AG08396 (cell line): ENCODE data around the gene MED9.
A peak's percentile ranks its signal among the peaks of the same experiment; 100 is the strongest.

Experiments
- DNase-seq: peaks from one replicate; pipeline ENCODE4 v3.0.0; 2012; ENCODE audit warnings: low spot score, mixed read lengths

The MED9 gene

GRCh38 chr17:17491546-17491988 lies 14.8 kb downstream of the MED9 start:
- DNase-seq = no peak

- DNase-seq = no peak
Observed at GRCh38 chr17:17492085-17492484, 15.3 kb downstream of the MED9 start.

GRCh38 chr17:17492571-17492970 lies 15.8 kb downstream of the MED9 start:
- DNase-seq = no peak

- no peak for DNase-seq
Observed at GRCh38 chr17:17493249-17493985, 16.6 kb downstream of the MED9 start.

- DNase-seq = no peak
Observed at GRCh38 chr17:17493986-17494466, 17.2 kb downstream of the MED9 start.

- DNase-seq = no peak
Observed at GRCh38 chr17:17494499-17494869, 17.7 kb downstream of the MED9 start.

- DNase-seq = peak; percentile 60
Observed at GRCh38 chr17:17494870-17495535, 18.2 kb downstream of the MED9 start.

- DNase-seq = no peak
Observed at GRCh38 chr17:17495536-17496188, 18.9 kb downstream of the MED9 start.

GRCh38 chr17:17496189-17497064 lies 19.6 kb downstream of the MED9 start, which contains the start of gene RASD1:
TSS of gene RASD1 (minus strand) at chr17:17496395. CDS start at chr17:17496181, 214 bp downstream.
- peak; percentile 99 for DNase-seq

- DNase-seq = no peak
Observed at GRCh38 chr17:17497065-17497844, 20.5 kb downstream of the MED9 start.

GRCh38 chr17:17497845-17498520 lies 21.2 kb downstream of the MED9 start:
- no peak for DNase-seq

GRCh38 chr17:17498606-17499301 lies 22.0 kb downstream of the MED9 start:
- DNase-seq = no peak

GRCh38 chr17:17499402-17500145 lies 22.8 kb downstream of the MED9 start:
- no peak for DNase-seq

GRCh38 chr17:17500999-17501605 lies 24.3 kb downstream of the MED9 start:
- DNase-seq = no peak

GRCh38 chr17:17502741-17503565 lies 26.2 kb downstream of the MED9 start:
- no peak for DNase-seq

- DNase-seq = no peak
Observed at GRCh38 chr17:17503566-17504130, 26.8 kb downstream of the MED9 start.
